ENCODE results near the gene KRTAP10-1.

The KRTAP10-1 gene

GRCh38 chr21:44506279-44507255, 33.4 kb downstream of the KRTAP10-1 start:
- in situ Hi-C loops (cut with HindIII; ENCODE audit: low sequenced_read_pairs), result loop anchor here (10.0 kb wide), 1 partner anchor 298 kb away; the partner anchor contains the start of gene UBE2G2

- in situ Hi-C loops (cut with HindIII; ENCODE audit: low sequenced_read_pairs), result loop anchor here (10.0 kb wide), 1 partner anchor 299 kb away; the partner anchor contains the start of gene UBE2G2
Measured at GRCh38 chr21:44505673-44506278, 34.2 kb downstream of the KRTAP10-1 start.

- in situ Hi-C loops (cut with HindIII; ENCODE audit: low sequenced_read_pairs), result loop anchor here (10.0 kb wide), 1 partner anchor 301 kb away; the partner anchor contains the start of gene UBE2G2
Measured at GRCh38 chr21:44503901-44504399, 36.0 kb downstream of the KRTAP10-1 start.

GRCh38 chr21:44503006-44503889, 36.7 kb downstream of the KRTAP10-1 start:
- in situ Hi-C loops (cut with HindIII; ENCODE audit: low sequenced_read_pairs), result loop anchor here (10.0 kb wide), 1 partner anchor 302 kb away; the partner anchor contains the start of gene UBE2G2

GRCh38 chr21:44502171-44502958, 37.6 kb downstream of the KRTAP10-1 start:
- in situ Hi-C loops (cut with HindIII; ENCODE audit: low sequenced_read_pairs), result loop anchor here (10.0 kb wide), 1 partner anchor 302 kb away; the partner anchor contains the start of gene UBE2G2

- in situ Hi-C loops (cut with HindIII; ENCODE audit: low sequenced_read_pairs), result loop anchor here (10.0 kb wide), 1 partner anchor 305 kb away; the partner anchor contains the start of gene UBE2G2
Measured at GRCh38 chr21:44500111-44500510, 39.9 kb downstream of the KRTAP10-1 start.

- in situ Hi-C loops (cut with HindIII; ENCODE audit: low sequenced_read_pairs), result loop anchor here (10.0 kb wide), 1 partner anchor 305 kb away; the partner anchor contains the start of gene UBE2G2
Measured at GRCh38 chr21:44499631-44500030, 40.4 kb downstream of the KRTAP10-1 start.

- in situ Hi-C loops (cut with HindIII; ENCODE audit: low sequenced_read_pairs), result no loop called here
Measured at GRCh38 chr21:44499211-44499560, 40.8 kb downstream of the KRTAP10-1 start.

- in situ Hi-C loops (cut with HindIII; ENCODE audit: low sequenced_read_pairs), result no loop called here
Measured at GRCh38 chr21:44498280-44499210, 41.5 kb downstream of the KRTAP10-1 start.

GRCh38 chr21:44497703-44498126, 42.3 kb downstream of the KRTAP10-1 start:
- in situ Hi-C loops (cut with HindIII; ENCODE audit: low sequenced_read_pairs), result no loop called here

GRCh38 chr21:44496564-44497550, 43.1 kb downstream of the KRTAP10-1 start:
- in situ Hi-C loops (cut with HindIII; ENCODE audit: low sequenced_read_pairs), result no loop called here

GRCh38 chr21:44495611-44496563, 44.1 kb downstream of the KRTAP10-1 start:
- in situ Hi-C loops (cut with HindIII; ENCODE audit: low sequenced_read_pairs), result no loop called here

GRCh38 chr21:44494956-44495355, 45.0 kb downstream of the KRTAP10-1 start:
- in situ Hi-C loops (cut with HindIII; ENCODE audit: low sequenced_read_pairs), result no loop called here

GRCh38 chr21:44494418-44494817, 45.6 kb downstream of the KRTAP10-1 start:
- in situ Hi-C loops (cut with HindIII; ENCODE audit: low sequenced_read_pairs), result no loop called here

- in situ Hi-C loops (cut with HindIII; ENCODE audit: low sequenced_read_pairs), result no loop called here
Measured at GRCh38 chr21:44492567-44493385, 47.2 kb downstream of the KRTAP10-1 start.
